ENCODE results near the gene NSD1. TPM values are rescaled to one million over a fixed set of nuclear protein-coding genes. Genes with fewer than 3 reads are reported as not detected.
A peak's percentile ranks its signal among the peaks of the same experiment; 100 is the strongest.

Gene NSD1
- total RNA-seq, 1 donor from 2014 or later: 37.5 TPM

DNA sequence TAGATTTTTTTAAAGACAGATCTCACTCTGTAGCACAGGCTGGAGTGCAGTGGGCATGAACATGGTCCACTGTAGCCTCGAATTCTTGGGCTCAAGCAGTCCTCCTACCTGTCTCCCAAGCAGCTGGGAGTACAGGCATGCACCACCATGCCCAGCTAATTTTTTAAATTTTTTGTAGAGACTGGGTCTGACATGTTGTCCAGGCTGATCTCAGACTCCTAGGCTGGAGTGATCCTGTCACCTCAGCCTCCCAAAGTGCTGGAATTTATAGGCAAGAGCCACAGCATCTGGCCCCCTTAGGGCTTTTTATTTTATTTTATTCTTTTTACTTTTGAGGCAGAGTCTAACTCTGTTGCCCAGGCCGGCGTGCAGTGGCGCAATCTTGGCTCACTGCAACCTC is 56.4 kb downstream of the NSD1 start:
- TF ChIP-seq, protein P1, sequence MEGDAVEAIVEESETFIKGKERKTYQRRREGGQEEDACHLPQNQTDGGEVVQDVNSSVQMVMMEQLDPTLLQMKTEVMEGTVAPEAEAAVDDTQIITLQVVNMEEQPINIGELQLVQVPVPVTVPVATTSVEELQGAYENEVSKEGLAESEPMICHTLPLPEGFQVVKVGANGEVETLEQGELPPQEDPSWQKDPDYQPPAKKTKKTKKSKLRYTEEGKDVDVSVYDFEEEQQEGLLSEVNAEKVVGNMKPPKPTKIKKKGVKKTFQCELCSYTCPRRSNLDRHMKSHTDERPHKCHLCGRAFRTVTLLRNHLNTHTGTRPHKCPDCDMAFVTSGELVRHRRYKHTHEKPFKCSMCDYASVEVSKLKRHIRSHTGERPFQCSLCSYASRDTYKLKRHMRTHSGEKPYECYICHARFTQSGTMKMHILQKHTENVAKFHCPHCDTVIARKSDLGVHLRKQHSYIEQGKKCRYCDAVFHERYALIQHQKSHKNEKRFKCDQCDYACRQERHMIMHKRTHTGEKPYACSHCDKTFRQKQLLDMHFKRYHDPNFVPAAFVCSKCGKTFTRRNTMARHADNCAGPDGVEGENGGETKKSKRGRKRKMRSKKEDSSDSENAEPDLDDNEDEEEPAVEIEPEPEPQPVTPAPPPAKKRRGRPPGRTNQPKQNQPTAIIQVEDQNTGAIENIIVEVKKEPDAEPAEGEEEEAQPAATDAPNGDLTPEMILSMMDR (IDR thresholded peaks at IDR 0.05; ENCODE audit: insufficient read depth, low read length, poor library complexity, severe bottlenecking): no peak
- Histone ChIP-seq H3K36me3 (ENCODE audit: control insufficient read depth, insufficient read depth, low read length) (peaks cover 1% of the 10 kb centered on the region), H3K4me3 (ENCODE audit: low read depth, low read length) (no peak overlapping the region), H3K27me3 (ENCODE audit: control insufficient read depth, insufficient read depth, low read length) (no peaks in the 10 kb centered on the region)
- no peak for DNase-seq (ENCODE audit: low read depth)

DNA sequence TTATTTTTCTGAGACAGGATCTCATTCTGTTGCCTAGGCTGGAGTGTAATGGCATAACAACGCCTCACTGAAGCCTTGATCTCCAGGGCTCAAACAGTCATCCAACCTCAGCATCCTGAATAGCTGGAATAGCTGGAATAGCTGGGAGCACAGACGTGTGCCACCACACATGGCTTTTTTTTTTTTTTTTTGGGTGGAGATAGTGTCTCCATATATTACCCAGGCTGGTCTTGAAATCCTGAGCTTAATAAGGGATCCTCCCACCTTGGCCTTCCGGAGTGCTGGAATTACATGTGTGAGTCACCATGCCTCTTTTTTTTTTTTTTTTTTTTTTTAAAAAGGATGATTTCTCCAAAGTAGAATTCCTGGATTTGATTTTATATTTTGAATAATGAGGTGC is 60.7 kb downstream of the NSD1 start:
- Histone ChIP-seq H3K36me3 (ENCODE audit: control insufficient read depth, insufficient read depth, low read length) (no peaks in the 10 kb centered on the region), H3K27me3 (ENCODE audit: control insufficient read depth, insufficient read depth, low read length) (no peaks in the 10 kb centered on the region), H3K4me3 (ENCODE audit: low read depth, low read length) (no peak overlapping the region)
- TF ChIP-seq, protein P1 (IDR thresholded peaks at IDR 0.05; ENCODE audit: insufficient read depth, low read length, poor library complexity, severe bottlenecking): no peak
- peak; percentile 94 for DNase-seq (ENCODE audit: low read depth)

DNA sequence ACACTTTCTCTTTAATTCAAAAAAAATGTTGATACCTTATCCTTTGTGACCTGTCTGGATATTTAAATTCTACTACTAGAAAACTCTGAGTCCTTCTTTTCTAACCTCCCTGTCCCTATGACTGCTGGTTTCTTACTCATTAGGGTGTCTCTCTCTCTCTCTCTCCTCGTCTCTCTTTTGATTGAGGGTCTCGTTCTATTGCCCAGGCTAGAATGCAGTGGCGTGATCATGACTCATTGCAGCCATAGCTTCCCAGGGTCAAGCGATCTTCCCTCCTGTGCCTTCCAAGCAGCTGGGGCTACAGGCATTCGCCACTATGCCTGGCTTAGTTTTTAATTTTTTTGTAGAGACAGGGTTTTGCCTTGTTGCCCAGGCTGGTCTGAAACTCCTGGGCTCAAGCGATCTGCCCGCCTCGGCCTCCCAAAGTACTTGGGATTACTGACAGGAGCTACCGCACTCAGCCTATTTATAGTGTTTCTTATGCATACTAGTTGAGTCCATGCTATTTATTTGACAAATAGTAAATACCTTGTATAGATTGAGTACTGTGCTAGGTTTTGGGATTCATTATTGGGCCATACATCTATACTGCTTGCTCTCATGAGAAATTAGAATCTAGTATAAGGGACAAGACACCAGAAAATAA is 61.9 kb downstream of the NSD1 start:
- peak; percentile 10 for DNase-seq (ENCODE audit: low read depth)
- no peak overlapping the region for H3K4me3 ChIP-seq (ENCODE audit: low read depth, low read length)
- TF ChIP-seq, protein P1 (IDR thresholded peaks at IDR 0.05; ENCODE audit: insufficient read depth, low read length, poor library complexity, severe bottlenecking): no peak

DNA sequence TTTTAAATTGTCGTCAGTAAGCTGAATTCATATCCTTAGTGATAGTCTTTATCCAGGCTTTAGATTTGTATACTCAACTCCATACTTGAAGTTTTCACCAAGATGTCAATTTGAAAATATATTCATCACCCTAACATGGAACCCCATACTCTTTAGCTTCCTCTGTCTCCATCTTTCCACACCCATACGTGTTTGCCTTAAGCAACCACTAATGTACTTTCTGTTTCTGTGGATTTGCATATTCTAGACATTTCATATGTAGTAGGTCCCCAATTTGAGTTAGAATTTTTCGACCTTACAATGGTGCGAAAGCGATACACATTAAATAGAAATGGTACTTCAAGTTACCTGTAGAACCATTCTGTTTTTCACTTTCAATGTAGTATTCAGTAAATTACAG is 65.2 kb downstream of the NSD1 start:
- DNase-seq (ENCODE audit: low read depth): no peak
- TF ChIP-seq, protein P1 (IDR thresholded peaks at IDR 0.05; ENCODE audit: insufficient read depth, low read length, poor library complexity, severe bottlenecking): no peak
- H3K36me3 ChIP-seq (ENCODE audit: control insufficient read depth, insufficient read depth, low read length): no peaks in the 10 kb centered on the region

More for the DNA sequence above, 61.9 kb downstream of the NSD1 start:
- no peaks in the 10 kb centered on the region for H3K27me3 ChIP-seq (ENCODE audit: control insufficient read depth, insufficient read depth, low read length)
- H3K36me3 ChIP-seq (ENCODE audit: control insufficient read depth, insufficient read depth, low read length): no peaks in the 10 kb centered on the region

DNA sequence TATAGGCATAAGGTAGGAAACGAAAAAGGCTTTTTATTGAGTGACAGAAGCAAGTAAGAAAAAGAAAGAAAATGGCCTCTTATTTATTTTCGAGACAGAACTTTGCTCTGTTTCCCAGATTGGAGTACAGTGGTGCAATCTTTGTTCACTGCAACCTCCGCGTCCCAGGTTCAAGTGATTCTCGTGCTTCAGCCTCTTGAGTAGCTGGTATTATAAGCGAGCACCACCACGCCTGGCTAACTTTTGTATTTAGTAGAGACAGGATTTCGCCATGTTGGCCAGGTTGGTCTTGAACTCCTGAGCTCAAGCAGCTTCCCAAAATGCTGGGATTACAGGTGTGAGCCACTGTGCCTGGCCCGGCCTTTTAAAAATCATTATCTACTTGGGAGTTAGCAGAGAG is 70.7 kb downstream of the NSD1 start:
- H3K27me3 ChIP-seq (ENCODE audit: control insufficient read depth, insufficient read depth, low read length): no peaks in the 10 kb centered on the region
- TF ChIP-seq, protein P1 (IDR thresholded peaks at IDR 0.05; ENCODE audit: insufficient read depth, low read length, poor library complexity, severe bottlenecking): no peak
- H3K36me3 ChIP-seq (ENCODE audit: control insufficient read depth, insufficient read depth, low read length): no peaks in the 10 kb centered on the region
- H3K4me3 ChIP-seq (ENCODE audit: low read depth, low read length): no peak overlapping the region
- DNase-seq (ENCODE audit: low read depth): no peak

More for the DNA sequence above, 65.2 kb downstream of the NSD1 start:
- H3K27me3 ChIP-seq (ENCODE audit: control insufficient read depth, insufficient read depth, low read length): no peaks in the 10 kb centered on the region
- no peak overlapping the region for H3K4me3 ChIP-seq (ENCODE audit: low read depth, low read length)

DNA sequence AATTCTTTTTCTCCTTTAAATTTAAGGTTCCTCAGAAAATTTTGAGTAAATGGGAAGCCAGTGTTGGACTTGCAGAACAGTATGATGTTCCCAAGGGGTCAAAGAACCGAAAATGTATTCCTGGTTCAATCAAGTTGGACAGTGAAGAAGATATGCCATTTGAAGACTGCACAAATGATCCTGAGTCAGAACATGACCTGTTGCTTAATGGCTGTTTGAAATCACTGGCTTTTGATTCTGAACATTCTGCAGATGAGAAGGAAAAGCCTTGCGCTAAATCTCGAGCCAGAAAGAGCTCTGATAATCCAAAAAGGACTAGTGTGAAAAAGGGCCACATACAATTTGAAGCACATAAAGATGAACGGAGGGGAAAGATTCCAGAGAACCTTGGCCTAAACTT is 76.0 kb downstream of the NSD1 start:
- H3K4me3 ChIP-seq (ENCODE audit: low read depth, low read length): no peak overlapping the region
- DNase-seq (ENCODE audit: low read depth): no peak
- H3K36me3 ChIP-seq (ENCODE audit: control insufficient read depth, insufficient read depth, low read length): peaks cover 2% of the 10 kb centered on the region
- H3K27me3 ChIP-seq (ENCODE audit: control insufficient read depth, insufficient read depth, low read length): no peaks in the 10 kb centered on the region
- TF ChIP-seq, protein P1 (IDR thresholded peaks at IDR 0.05; ENCODE audit: insufficient read depth, low read length, poor library complexity, severe bottlenecking): no peak

Data from kidney epithelial cell (primary cell).